Measurements from ENCODE around the gene TIMP3.

DNA sequence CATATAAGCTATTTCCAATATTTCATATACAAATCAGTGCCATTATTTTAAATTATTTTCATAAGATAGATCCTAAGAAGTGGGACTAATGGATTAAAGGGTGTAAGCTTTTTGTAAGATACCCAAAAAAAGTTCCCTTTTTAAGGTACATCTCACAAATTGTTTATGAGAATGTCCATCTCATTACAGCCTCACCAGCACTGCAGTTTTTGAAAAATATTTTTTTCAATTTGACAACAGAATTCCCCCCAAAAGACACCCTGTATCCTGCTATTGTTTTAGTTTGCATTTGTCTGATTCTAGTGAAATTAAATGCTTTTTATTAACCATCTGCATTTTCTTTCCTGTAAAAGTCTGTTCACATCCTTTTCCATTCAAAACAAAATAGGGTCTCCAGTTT lies 69.0 kb downstream of the TIMP3 start:
- TF ChIP-seq, protein P1, sequence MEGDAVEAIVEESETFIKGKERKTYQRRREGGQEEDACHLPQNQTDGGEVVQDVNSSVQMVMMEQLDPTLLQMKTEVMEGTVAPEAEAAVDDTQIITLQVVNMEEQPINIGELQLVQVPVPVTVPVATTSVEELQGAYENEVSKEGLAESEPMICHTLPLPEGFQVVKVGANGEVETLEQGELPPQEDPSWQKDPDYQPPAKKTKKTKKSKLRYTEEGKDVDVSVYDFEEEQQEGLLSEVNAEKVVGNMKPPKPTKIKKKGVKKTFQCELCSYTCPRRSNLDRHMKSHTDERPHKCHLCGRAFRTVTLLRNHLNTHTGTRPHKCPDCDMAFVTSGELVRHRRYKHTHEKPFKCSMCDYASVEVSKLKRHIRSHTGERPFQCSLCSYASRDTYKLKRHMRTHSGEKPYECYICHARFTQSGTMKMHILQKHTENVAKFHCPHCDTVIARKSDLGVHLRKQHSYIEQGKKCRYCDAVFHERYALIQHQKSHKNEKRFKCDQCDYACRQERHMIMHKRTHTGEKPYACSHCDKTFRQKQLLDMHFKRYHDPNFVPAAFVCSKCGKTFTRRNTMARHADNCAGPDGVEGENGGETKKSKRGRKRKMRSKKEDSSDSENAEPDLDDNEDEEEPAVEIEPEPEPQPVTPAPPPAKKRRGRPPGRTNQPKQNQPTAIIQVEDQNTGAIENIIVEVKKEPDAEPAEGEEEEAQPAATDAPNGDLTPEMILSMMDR (IDR thresholded peaks at IDR 0.05), result no peak
- TF ChIP-seq POLR2A (IDR thresholded peaks at IDR 0.05) (no peak), EP300 (IDR thresholded peaks at IDR 0.05) (no peak), POLR2AphosphoS5 (IDR thresholded peaks at IDR 0.05) (no peak)

Data from gastroesophageal sphincter (tissue), 3 donors.